Right cardiac atrium (tissue), 5 donors: ENCODE results near the gene GLRX. TPM values are rescaled to one million over a fixed set of nuclear protein-coding genes. Genes with fewer than 3 reads are reported as not detected.
"Not testable (repeated sequence)": the region's sequence is repeated elsewhere in the genome, so short reads cannot be mapped to it uniquely, and the experiment has no call there.

Experiments
- ATAC-seq, 2 donors: fragments of 200-7000 bp; cut with Tn5 transposase; one replicate each; pipeline versions ENCODE4 v1.8.0 to v1.9.1; 2020; ENCODE audit warnings: moderate library complexity in 2 of 2, mild to moderate bottlenecking in 1 of 2
- DNase-seq, 3 donors: peaks; one replicate each; pipeline ENCODE4 v3.0.0-alpha.2; 2020
- H3K27ac ChIP-seq: one replicate; pipeline ENCODE4 v1.5.1; 2013; ENCODE audit warnings: mild to moderate bottlenecking, low read length, control low read depth, moderate library complexity
- H3K27me3 ChIP-seq: one replicate; pipeline ENCODE4 v1.6.1; 2013; ENCODE audit not compliant: control insufficient read depth, insufficient read depth
- H3K4me1 ChIP-seq: one replicate; pipeline ENCODE4 v1.6.1; 2013; ENCODE audit warnings: low read length; ENCODE audit not compliant: control insufficient read depth, insufficient read depth
- H3K4me3 ChIP-seq: one replicate; pipeline ENCODE4 v1.5.1; 2013; ENCODE audit warnings: low read length, control low read depth
- H3K9me3 ChIP-seq: one replicate; pipeline ENCODE4 v1.6.1; 2013; ENCODE audit warnings: low read length; ENCODE audit not compliant: control insufficient read depth
- WGBS: extraction: QIAGEN DNeasy Blood & Tissue Kit; methylation state at CpG from one replicate; pipeline ENCODE4 v1.1.7; 2013; 5-methylcytosine and 5-hydroxymethylcytosine counted together
- intact Hi-C, 4 donors: fragments of 100-400 bp; cut with DNase I; formaldehyde crosslinking; loops; one replicate each; pipeline versions ENCODE4 v1.11.0 to v1.14.0; 2022 to 2023
- polyA plus RNA-seq: library from polyadenylated mRNA; stranded (reverse); fragments of 200-250 nt; gene quantifications from one replicate; pipeline ENCODE4 v1.2.3, GENCODE V29; 2013
- total RNA-seq, 4 donors: library from RNA; stranded (reverse); fragmentation: NEBNext Ultra II Directional; extraction: Animal tissue kit (Norgen Biotek cat#: 25700); gene quantifications; one replicate each; pipeline ENCODE4 v1.2.1, GENCODE V29; 2021
- donor health status: healthy with polysubstance abuse.
- donor health status: DM: no; HTN: yes; CAD: no.
- donor health status: DM: no; HTN: no; CAD: no.
- donor health status: DM: no; HTN: yes; CAD: no; lungs with severe emphysema.
- donor health status: DM: yes; HTN: yes; CAD: no.

The GLRX gene
- total and polyA plus RNA-seq, 5 donors: 70.2 to 192 (median 83.0) TPM

DNA sequence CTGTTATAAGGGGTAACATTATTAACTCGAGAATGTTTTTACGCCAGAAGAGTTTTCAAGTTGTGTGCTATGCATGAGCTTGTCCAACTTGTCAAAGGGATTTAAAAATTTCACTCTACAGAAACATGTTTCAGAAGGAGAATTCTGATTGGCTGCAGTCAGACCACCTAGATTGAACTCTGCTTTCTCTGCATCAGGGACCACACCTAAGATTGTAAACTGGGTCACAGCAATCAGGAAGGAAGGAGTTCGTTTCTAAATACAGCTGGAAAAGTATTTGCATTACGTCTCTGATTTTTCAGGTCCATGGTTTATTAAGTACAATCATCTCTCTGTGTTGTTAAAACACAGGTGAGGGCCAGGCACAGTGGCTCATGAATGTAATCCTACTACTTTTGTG lies 5.8 kb downstream of the GLRX start:
- 72% methylated on average over 4 of the region's 4 CpGs for WGBS
- DNase-seq: no peak
- Histone ChIP-seq H3K27me3 (no peaks in the 10 kb centered on the region), H3K4me1 (peaks cover 10% of the 10 kb centered on the region), H3K4me3 (no peak overlapping the region), H3K27ac (no peak overlapping the region), H3K9me3 (no peaks in the 10 kb centered on the region)
- no peak for ATAC-seq
- intact Hi-C loops: no loop called here

GRCh38 chr5:95816341-95816740 lies 6.2 kb downstream of the GLRX start:
- ATAC-seq: no peak
- Histone ChIP-seq H3K27me3 (no peaks in the 10 kb centered on the region), H3K4me3 (no peak overlapping the region), H3K27ac (no peak overlapping the region), H3K4me1 (peaks cover 10% of the 10 kb centered on the region), H3K9me3 (no peaks in the 10 kb centered on the region)
- WGBS: 93% methylated on average over 8 of the region's 8 CpGs
- intact Hi-C loops: no loop called here
- DNase-seq: no peak

GRCh38 chr5:95815155-95815729 lies 7.3 kb downstream of the GLRX start:
- ATAC-seq (no peak), DNase-seq (no peak)
- intact Hi-C loops: no loop called here
- Histone ChIP-seq H3K4me1 (peaks cover 10% of the 10 kb centered on the region), H3K4me3 (no peak overlapping the region), H3K27me3 (no peaks in the 10 kb centered on the region), H3K27ac (no peak overlapping the region), H3K9me3 (no peaks in the 10 kb centered on the region)
- WGBS: 89% methylated on average over 4 of the region's 4 CpGs

GRCh38 chr5:95813035-95813434 lies 9.5 kb downstream of the GLRX start:
- H3K4me1 ChIP-seq: peaks cover 12% of the 10 kb centered on the region
- H3K27ac ChIP-seq, ATAC-seq, H3K9me3 ChIP-seq, DNase-seq, intact Hi-C loops, H3K4me3 ChIP-seq, H3K27me3 ChIP-seq: not testable (repeated sequence)
- WGBS: 91% methylated on average over 8 of the region's 8 CpGs

GRCh38 chr5:95812074-95812471 lies 10.5 kb downstream of the GLRX start:
- intact Hi-C loops: no loop called here
- no peak overlapping the region for H3K27ac ChIP-seq

DNA sequence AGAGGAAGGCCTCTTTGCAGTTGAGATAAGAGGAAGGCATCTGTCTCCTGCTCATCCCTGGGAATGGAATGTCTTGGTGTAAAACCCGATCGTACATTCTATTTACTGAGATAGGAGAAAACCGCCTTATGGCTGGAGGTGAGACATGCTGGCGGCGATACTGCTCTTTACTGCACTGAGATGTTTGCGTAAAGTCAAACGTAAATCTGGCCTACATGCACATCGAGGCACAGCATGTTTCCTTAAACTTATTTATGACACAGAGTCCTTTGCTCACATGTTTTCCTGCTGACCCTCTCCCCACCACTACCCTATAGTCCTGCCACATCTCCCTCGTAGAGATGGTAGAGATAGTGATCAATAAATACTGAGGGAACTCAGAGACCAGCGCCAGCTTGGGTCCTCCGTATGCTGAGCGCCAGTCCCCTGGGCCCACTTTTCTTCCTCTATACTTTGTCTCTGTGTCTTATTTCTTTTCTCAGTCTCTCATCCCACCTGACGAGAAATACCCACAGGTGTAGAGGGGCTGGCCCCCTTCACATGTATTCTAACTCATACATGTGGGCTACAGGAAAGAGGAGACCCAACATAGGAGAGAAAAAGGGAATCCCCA lies 11.0 kb downstream of the GLRX start:
- H3K27ac ChIP-seq, DNase-seq, H3K4me3 ChIP-seq, H3K4me1 ChIP-seq, intact Hi-C loops, H3K27me3 ChIP-seq, ATAC-seq, H3K9me3 ChIP-seq: not testable (repeated sequence)
- 82% methylated on average over 13 of the region's 13 CpGs for WGBS

More at GRCh38 chr5:95812074-95812471, 10.5 kb downstream of the GLRX start:
- ATAC-seq: peak; percentile 3 to 47
- H3K4me1 ChIP-seq: peaks cover 10% of the 10 kb centered on the region
- 33% methylated on average over 6 of the region's 6 CpGs for WGBS
- H3K27me3 ChIP-seq: no peaks in the 10 kb centered on the region
- H3K4me3 ChIP-seq: no peak overlapping the region
- DNase-seq: no peak
- H3K9me3 ChIP-seq: no peaks in the 10 kb centered on the region

DNA sequence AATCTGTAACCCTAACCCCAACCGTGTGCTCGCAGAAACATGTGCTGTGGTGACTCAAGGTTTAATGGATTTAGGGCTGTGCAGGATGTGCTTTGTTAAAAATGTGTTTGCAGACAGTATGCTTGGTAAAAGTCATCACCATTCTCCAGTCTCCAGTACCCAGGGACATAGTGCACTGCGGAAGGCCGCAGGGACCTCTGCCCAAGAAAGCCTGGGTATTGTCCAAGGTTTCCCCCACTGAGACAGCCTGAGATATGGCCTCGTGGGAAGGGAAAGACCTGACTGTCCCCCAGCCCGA lies 11.5 kb downstream of the GLRX start:
- intact Hi-C loops, DNase-seq, H3K27ac ChIP-seq, H3K4me1 ChIP-seq, H3K27me3 ChIP-seq, H3K9me3 ChIP-seq, H3K4me3 ChIP-seq, ATAC-seq: not testable (repeated sequence)
- WGBS: 72% methylated on average over 6 of the region's 6 CpGs

GRCh38 chr5:95810305-95811125 lies 12.0 kb downstream of the GLRX start:
- H3K4me1 ChIP-seq: peaks cover 10% of the 10 kb centered on the region
- H3K27me3 ChIP-seq: no peaks in the 10 kb centered on the region
- 45% methylated on average over 5 of the region's 5 CpGs for WGBS
- H3K27ac ChIP-seq: peak overlapping the region; percentile 66
- DNase-seq (no peak), ATAC-seq (no peak)
- intact Hi-C loops: no loop called here
- no peak overlapping the region for H3K4me3 ChIP-seq
- no peaks in the 10 kb centered on the region for H3K9me3 ChIP-seq

- intact Hi-C loops: no loop called here
- Histone ChIP-seq H3K4me1 (peaks cover 10% of the 10 kb centered on the region), H3K27me3 (no peaks in the 10 kb centered on the region), H3K4me3 (no peak overlapping the region), H3K27ac (peak overlapping the region; percentile 43), H3K9me3 (no peaks in the 10 kb centered on the region)
- DNase-seq (no peak), ATAC-seq (peak; percentile 47 to 61)
- 21% methylated on average over 2 of the region's 2 CpGs for WGBS
Observed at GRCh38 chr5:95809414-95809960, 13.0 kb downstream of the GLRX start.

DNA sequence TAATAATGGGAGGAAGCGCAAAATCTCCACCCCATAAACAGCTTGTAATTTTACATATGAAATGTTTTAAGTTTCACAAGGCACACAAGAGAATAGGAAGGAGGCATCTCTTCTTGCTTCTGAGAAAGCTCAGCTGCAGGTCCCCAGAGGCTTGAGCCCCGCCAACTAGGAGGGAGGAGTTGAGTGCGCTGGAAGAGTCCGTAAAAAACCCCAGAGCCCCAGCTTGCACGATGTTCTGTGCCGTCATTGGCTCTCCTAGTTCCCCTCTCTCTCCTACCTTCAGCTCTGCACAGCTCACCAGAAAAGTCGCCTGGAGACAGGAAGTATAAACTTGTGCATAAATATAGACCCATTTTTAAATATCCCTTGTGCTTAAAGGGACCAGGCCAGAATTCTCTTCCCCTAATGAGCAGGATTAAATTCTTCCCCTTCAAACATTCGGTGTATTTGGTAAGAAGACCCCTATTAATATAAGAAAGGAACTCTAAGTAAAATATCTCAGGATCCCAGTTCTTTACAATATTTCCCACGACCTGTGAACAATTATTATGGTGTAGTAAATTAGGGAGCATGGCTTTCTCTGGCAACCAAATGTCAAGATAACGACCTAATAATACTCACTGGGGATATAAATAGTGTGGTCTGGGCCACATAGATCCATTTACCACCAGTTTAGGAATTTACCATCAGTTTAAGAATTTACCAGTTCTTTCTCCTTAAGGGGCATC lies 13.7 kb downstream of the GLRX start:
- H3K27me3 ChIP-seq: no peaks in the 10 kb centered on the region
- H3K9me3 ChIP-seq: no peaks in the 10 kb centered on the region
- DNase-seq (peak; percentile 86 to 92 (median 91)), ATAC-seq (peak; percentile 91 to 96)
- intact Hi-C loops: no loop called here
- peak overlapping the region; percentile 4 for H3K4me3 ChIP-seq
- peaks cover 10% of the 10 kb centered on the region for H3K4me1 ChIP-seq
- H3K27ac ChIP-seq: peak overlapping the region; percentile 79
- WGBS: 18% methylated on average over 10 of the region's 10 CpGs
